OCI-LY7 (cell line): ENCODE results near the gene PRKAG2. TPM values are rescaled to one million over a fixed set of nuclear protein-coding genes. Genes with fewer than 3 reads are reported as not detected.

Experiments used
- BruUV-seq: library from RNA; stranded (reverse); fragments of 400-500 nt; replicated peaks from 2 replicates; lab custom pipeline; 2021; lab: Mats Ljungman, UMichigan
- CTCF ChIA-PET: fragments of 300-600 bp; sonication (Branson Sonifier 250); formaldehyde crosslinking; loops from one replicate; lab custom pipeline; 2022; ENCODE audit warnings: antibody characterized with exemption; ENCODE audit not compliant: unreplicated experiment; lab: Charles Lee
- POLR2A ChIA-PET: fragments of 300-600 bp; sonication (Branson Sonifier 250); formaldehyde crosslinking; loops from one replicate; lab custom pipeline; 2022; ENCODE audit warnings: antibody characterized with exemption; lab: Charles Lee
- DNase-seq: peaks from one replicate; pipeline ENCODE4 v3.0.0-alpha.2; 2015; ENCODE audit warnings: low spot score
- H2AFZ ChIP-seq: fragments of 200-600 bp; sonication (generic), shearing (Covaris generic); 2 replicates; pipeline ENCODE4 v1.6.1; 2014; ENCODE audit warnings: mild to moderate bottlenecking, antibody characterized with exemption, low read length, moderate library complexity
- H3K27ac ChIP-seq: fragments of 200-600 bp; sonication (generic); 2 replicates; pipeline ENCODE4 v1.5.1; 2014; ENCODE audit warnings: mixed run types, low read depth, mild to moderate bottlenecking, moderate library complexity, low read length, inconsistent platforms; ENCODE audit not compliant: poor library complexity, severe bottlenecking
- H3K36me3 ChIP-seq: fragments of 200-600 bp; sonication (generic); 2 replicates; pipeline ENCODE4 v1.6.1; 2014; ENCODE audit warnings: mild to moderate bottlenecking, antibody characterized with exemption, low read length, moderate library complexity, mixed read lengths; ENCODE audit not compliant: insufficient read depth
- H3K4me1 ChIP-seq: fragments of 200-600 bp; sonication (generic); 2 replicates; pipeline ENCODE4 v1.5.1; 2014; ENCODE audit warnings: mild to moderate bottlenecking, low read length; ENCODE audit not compliant: insufficient read depth, poor library complexity, severe bottlenecking
- H3K4me2 ChIP-seq: fragments of 200-600 bp; sonication (generic); 2 replicates; pipeline ENCODE4 v1.6.1; 2014; ENCODE audit warnings: mild to moderate bottlenecking, low read length
- H3K4me3 ChIP-seq: fragments of 200-600 bp; sonication (generic); 2 replicates; pipeline ENCODE4 v1.5.1; 2014; ENCODE audit warnings: mild to moderate bottlenecking, low read depth, low read length; ENCODE audit not compliant: poor library complexity, severe bottlenecking
- H3K79me2 ChIP-seq: fragments of 200-600 bp; sonication (generic); 2 replicates; pipeline ENCODE4 v1.6.1; 2016; ENCODE audit warnings: low read depth, mild to moderate bottlenecking, low read length, moderate library complexity, mixed read lengths; ENCODE audit not compliant: insufficient read depth
- H3K9me2 ChIP-seq: fragments of 200-600 bp; sonication (generic); 2 replicates; pipeline ENCODE4 v1.6.1; 2016; ENCODE audit warnings: mild to moderate bottlenecking, low read length, mixed read lengths; ENCODE audit not compliant: insufficient read depth
- H3K9me3 ChIP-seq: fragments of 200-600 bp; sonication (generic); 2 replicates; pipeline ENCODE4 v1.6.1; 2014; ENCODE audit warnings: mild to moderate bottlenecking, mixed run types, low read length, mixed read lengths
- H4K20me1 ChIP-seq: fragments of 200-600 bp; sonication (generic); 2 replicates; pipeline ENCODE4 v1.6.1; 2014; ENCODE audit warnings: mild to moderate bottlenecking, antibody characterized with exemption, low read length, moderate library complexity, mixed read lengths; ENCODE audit not compliant: insufficient read depth
- CTCF ChIP-seq: fragments of 200-600 bp; sonication (generic); conservative IDR thresholded peaks from 2 replicates; pipeline ENCODE4 v1.5.1; 2014; ENCODE audit warnings: mild to moderate bottlenecking, antibody characterized with exemption, low read length, moderate library complexity, mixed read lengths
- EZH2phosphoT487 ChIP-seq: fragments of 200-600 bp; sonication (generic); IDR thresholded peaks from 2 replicates; pipeline ENCODE4 v1.6.1; 2018; ENCODE audit warnings: low read depth, borderline replicate concordance, mild to moderate bottlenecking, mixed run types, antibody characterized with exemption, low read length, moderate library complexity, mixed read lengths
- intact Hi-C: fragments of 100-400 bp; cut with micrococcal nuclease; formaldehyde crosslinking; loops from one replicate; pipeline ENCODE4 v1.10.0; 2022; ENCODE audit not compliant: unreplicated experiment
- total RNA-seq, 2 experiments: library from RNA; depleted of rRNA in 1 of 2; stranded (reverse); fragments of >200 nt in 1 of 2; shearing (Covaris generic) in 1 of 2; gene quantifications; 2 replicates each; pipeline ENCODE4 v1.2.3, GENCODE V29; 2014 to 2022

The PRKAG2 gene
- total RNA-seq, 2 experiments from 2014 or later = 1.2 to 5.1 TPM

GRCh38 chr7:151837285-151838042, 39.5 kb downstream of the PRKAG2 start:
- H3K27ac ChIP-seq = no peak overlapping the region
- H3K79me2 ChIP-seq = no peaks in the 10 kb centered on the region
- no peak for DNase-seq
- no peaks in the 10 kb centered on the region for H3K36me3 ChIP-seq
- no peak overlapping the region for H3K4me3 ChIP-seq
- BruUV-seq = no TSS peak
- H4K20me1 ChIP-seq = no peaks in the 10 kb centered on the region
- no peaks in the 10 kb centered on the region for H3K9me2 ChIP-seq
- H2AFZ ChIP-seq = no peak overlapping the region
- ChIA-PET POLR2A (interaction anchor here (0.6 kb wide), 1 partner anchor 886 kb away, joined by 3 read pairs; no protein-coding TSS in a partner anchor), CTCF (no interaction called here)
- no peak for TF ChIP-seq CTCF
- TF ChIP-seq EZH2phosphoT487 = no peak
- no peaks in the 10 kb centered on the region for H3K9me3 ChIP-seq
- peaks cover 11% of the 10 kb centered on the region for H3K4me1 ChIP-seq
- intact Hi-C loops = no loop called here
- no peak overlapping the region for H3K4me2 ChIP-seq

DNA sequence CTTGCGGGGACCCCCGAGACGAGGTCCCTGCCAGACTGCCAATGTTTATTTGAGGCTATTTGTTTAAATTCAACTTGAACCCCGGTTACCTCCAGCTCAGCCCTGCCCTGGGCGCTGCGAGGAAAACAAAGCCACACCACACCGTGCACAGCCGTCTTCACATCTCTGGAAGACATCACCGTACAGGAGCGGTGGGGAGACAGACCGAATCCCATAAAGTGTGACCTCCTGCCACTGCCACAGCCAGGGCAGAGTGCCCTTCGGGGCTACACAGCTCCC, 40.0 kb downstream of the PRKAG2 start:
- Histone ChIP-seq H3K4me3 (no peak overlapping the region), H3K4me1 (peaks cover 11% of the 10 kb centered on the region), H3K79me2 (no peaks in the 10 kb centered on the region), H3K27ac (no peak overlapping the region), H3K9me2 (no peaks in the 10 kb centered on the region), H3K4me2 (no peak overlapping the region), H3K36me3 (no peaks in the 10 kb centered on the region), H4K20me1 (no peaks in the 10 kb centered on the region), H2AFZ (no peak overlapping the region), H3K9me3 (no peaks in the 10 kb centered on the region)
- no TSS peak for BruUV-seq
- no peak for DNase-seq
- ChIA-PET CTCF (no interaction called here), POLR2A (no interaction called here)
- TF ChIP-seq CTCF = no peak
- no peak for TF ChIP-seq EZH2phosphoT487
- intact Hi-C loops = no loop called here

GRCh38 chr7:151836191-151836926, 40.6 kb downstream of the PRKAG2 start:
- Histone ChIP-seq H3K27ac (no peak overlapping the region), H2AFZ (no peak overlapping the region), H3K4me3 (no peak overlapping the region), H4K20me1 (no peaks in the 10 kb centered on the region), H3K79me2 (no peaks in the 10 kb centered on the region), H3K36me3 (no peaks in the 10 kb centered on the region), H3K4me1 (peaks cover 11% of the 10 kb centered on the region), H3K9me3 (no peaks in the 10 kb centered on the region), H3K9me2 (no peaks in the 10 kb centered on the region), H3K4me2 (no peak overlapping the region)
- CTCF ChIA-PET = no interaction called here
- no peak for TF ChIP-seq EZH2phosphoT487
- no peak for TF ChIP-seq CTCF
- no peak for DNase-seq
- POLR2A ChIA-PET = interaction anchor here (0.5 to 0.7 kb wide), 2 partner anchors 23 to 165 kb away, joined by 3 to 4 read pairs; no protein-coding TSS in a partner anchor
- no TSS peak for BruUV-seq
- intact Hi-C loops = no loop called here
